ENCODE measurements around the gene ERCC4. TPM values are rescaled to one million over a fixed set of nuclear protein-coding genes. Genes with fewer than 3 reads are reported as not detected.

Gene ERCC4
- total RNA-seq, 1 experiment from 2014 or later, result 18.8 TPM

DNA sequence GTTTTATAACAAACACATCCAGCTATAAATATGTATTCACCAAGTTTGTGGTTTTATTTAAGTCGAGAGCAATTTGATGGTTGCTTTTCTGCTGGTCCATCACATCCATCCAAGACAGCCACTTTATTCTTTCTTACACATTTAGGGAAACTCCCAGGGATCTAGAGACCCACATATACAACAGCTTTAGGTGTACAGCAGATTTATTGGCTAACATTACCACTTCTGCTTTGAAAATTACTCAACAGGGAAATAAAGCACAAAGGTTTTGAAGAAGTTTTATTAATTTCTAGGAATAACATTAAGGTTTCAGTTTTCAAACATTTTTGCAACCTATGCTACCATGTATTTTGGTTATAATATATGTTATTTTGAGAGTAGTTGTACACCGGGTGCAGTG lies 6.9 kb downstream of the ERCC4 start:
- BruUV-seq (replicated peaks), result no TSS peak
- intact Hi-C loops (cut with micrococcal nuclease; ENCODE audit: unreplicated experiment), result loop anchor here (10.0 kb wide), 1 partner anchor 318 kb away; no protein-coding TSS in a partner anchor
- TF ChIP-seq, protein P1, sequence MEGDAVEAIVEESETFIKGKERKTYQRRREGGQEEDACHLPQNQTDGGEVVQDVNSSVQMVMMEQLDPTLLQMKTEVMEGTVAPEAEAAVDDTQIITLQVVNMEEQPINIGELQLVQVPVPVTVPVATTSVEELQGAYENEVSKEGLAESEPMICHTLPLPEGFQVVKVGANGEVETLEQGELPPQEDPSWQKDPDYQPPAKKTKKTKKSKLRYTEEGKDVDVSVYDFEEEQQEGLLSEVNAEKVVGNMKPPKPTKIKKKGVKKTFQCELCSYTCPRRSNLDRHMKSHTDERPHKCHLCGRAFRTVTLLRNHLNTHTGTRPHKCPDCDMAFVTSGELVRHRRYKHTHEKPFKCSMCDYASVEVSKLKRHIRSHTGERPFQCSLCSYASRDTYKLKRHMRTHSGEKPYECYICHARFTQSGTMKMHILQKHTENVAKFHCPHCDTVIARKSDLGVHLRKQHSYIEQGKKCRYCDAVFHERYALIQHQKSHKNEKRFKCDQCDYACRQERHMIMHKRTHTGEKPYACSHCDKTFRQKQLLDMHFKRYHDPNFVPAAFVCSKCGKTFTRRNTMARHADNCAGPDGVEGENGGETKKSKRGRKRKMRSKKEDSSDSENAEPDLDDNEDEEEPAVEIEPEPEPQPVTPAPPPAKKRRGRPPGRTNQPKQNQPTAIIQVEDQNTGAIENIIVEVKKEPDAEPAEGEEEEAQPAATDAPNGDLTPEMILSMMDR (conservative IDR thresholded peaks at IDR 0.05; ENCODE audit: low read depth, low read length), result no peak
- no peak for TF ChIP-seq EZH2 (IDR thresholded peaks at IDR 0.05; ENCODE audit: borderline replicate concordance, low read depth, low read length, poor library complexity, severe bottlenecking)
- CTCF ChIA-PET, result no interaction called here
- POLR2A ChIA-PET (ENCODE audit: low non-redundant PET), result interaction anchor here (0.6 kb wide), 2 partner anchors 31 to 206 kb away, joined by 9 read pairs; no protein-coding TSS in a partner anchor
- no peak overlapping the region for H3K4me3 ChIP-seq (ENCODE audit: low read depth, low read length, poor library complexity, severe bottlenecking)
- no peak overlapping the region for H3K27ac ChIP-seq (ENCODE audit: low read depth, low read length, poor library complexity, severe bottlenecking)
- H3K9me3 ChIP-seq (ENCODE audit: low read depth, low read length, poor library complexity, severe bottlenecking), result no peaks in the 10 kb centered on the region
- no peak for DNase-seq (ENCODE audit: low spot score)
- no peaks in the 10 kb centered on the region for H3K27me3 ChIP-seq (replicated peaks; ENCODE audit: insufficient read depth, low read depth, low read length, poor library complexity)
- H3K4me1 ChIP-seq (ENCODE audit: insufficient read depth, low read length, poor library complexity, severe bottlenecking), result no peaks in the 10 kb centered on the region
- peaks cover 17% of the 10 kb centered on the region for H3K36me3 ChIP-seq (ENCODE audit: insufficient read depth, low read length, poor library complexity, severe bottlenecking)

DNA sequence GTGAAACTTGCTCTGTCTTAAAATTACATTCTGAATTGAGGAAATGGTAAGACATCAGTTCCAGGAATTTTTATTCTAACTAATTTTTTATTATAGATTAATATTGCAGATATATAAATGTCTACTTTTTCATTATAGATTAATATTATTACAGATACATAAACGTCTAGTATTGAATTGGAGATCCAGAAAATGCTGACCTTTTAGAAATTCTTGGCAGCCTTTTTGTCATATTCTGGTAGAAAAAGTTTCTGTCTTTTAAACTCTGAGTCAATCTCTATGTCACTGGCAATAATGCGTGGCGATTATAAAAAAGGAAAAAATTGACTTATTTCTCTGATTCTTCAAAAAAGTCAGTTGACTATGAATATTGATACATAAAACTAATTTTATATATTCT lies 8.7 kb downstream of the ERCC4 start:
- Histone ChIP-seq H3K27ac (ENCODE audit: low read depth, low read length, poor library complexity, severe bottlenecking) (no peak overlapping the region), H3K9me3 (ENCODE audit: low read depth, low read length, poor library complexity, severe bottlenecking) (no peaks in the 10 kb centered on the region), H3K27me3 (replicated peaks; ENCODE audit: insufficient read depth, low read depth, low read length, poor library complexity) (no peaks in the 10 kb centered on the region), H3K4me1 (ENCODE audit: insufficient read depth, low read length, poor library complexity, severe bottlenecking) (no peaks in the 10 kb centered on the region), H3K4me3 (ENCODE audit: low read depth, low read length, poor library complexity, severe bottlenecking) (no peak overlapping the region), H3K36me3 (ENCODE audit: insufficient read depth, low read length, poor library complexity, severe bottlenecking) (peaks cover 10% of the 10 kb centered on the region)
- ChIA-PET CTCF (no interaction called here), POLR2A (ENCODE audit: low non-redundant PET) (no interaction called here)
- no peak for DNase-seq (ENCODE audit: low spot score)
- TF ChIP-seq, protein P1 (conservative IDR thresholded peaks at IDR 0.05; ENCODE audit: low read depth, low read length), result no peak
- no peak for TF ChIP-seq EZH2 (IDR thresholded peaks at IDR 0.05; ENCODE audit: borderline replicate concordance, low read depth, low read length, poor library complexity, severe bottlenecking)
- no TSS peak for BruUV-seq (replicated peaks)
- intact Hi-C loops (cut with micrococcal nuclease; ENCODE audit: unreplicated experiment), result loop anchor here (10.0 kb wide), 1 partner anchor 316 kb away; no protein-coding TSS in a partner anchor

DNA sequence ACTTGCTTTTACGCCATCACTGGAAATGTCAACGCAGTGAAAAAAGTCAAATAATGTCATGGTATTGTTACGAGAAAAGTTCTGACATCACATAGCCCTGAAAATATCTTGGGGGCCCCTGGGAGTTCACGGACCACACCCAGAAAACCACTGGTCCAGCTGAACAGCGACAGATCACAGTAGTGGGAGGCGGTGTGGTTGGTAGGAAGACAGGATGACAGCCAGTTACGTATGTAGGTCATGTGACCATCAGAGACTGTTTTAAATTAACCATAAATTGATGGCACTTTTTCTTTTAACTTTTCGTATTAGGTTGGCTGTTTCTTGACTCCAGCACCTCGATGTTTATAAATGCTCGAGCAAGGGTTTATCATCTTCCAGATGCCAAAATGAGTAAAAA lies 11.9 kb downstream of the ERCC4 start:
- TF ChIP-seq, protein P1 (conservative IDR thresholded peaks at IDR 0.05; ENCODE audit: low read depth, low read length), result no peak
- TF ChIP-seq EZH2 (IDR thresholded peaks at IDR 0.05; ENCODE audit: borderline replicate concordance, low read depth, low read length, poor library complexity, severe bottlenecking), result no peak
- Histone ChIP-seq H3K36me3 (ENCODE audit: insufficient read depth, low read length, poor library complexity, severe bottlenecking) (peaks cover 17% of the 10 kb centered on the region), H3K4me1 (ENCODE audit: insufficient read depth, low read length, poor library complexity, severe bottlenecking) (no peaks in the 10 kb centered on the region), H3K9me3 (ENCODE audit: low read depth, low read length, poor library complexity, severe bottlenecking) (no peaks in the 10 kb centered on the region), H3K4me3 (ENCODE audit: low read depth, low read length, poor library complexity, severe bottlenecking) (no peak overlapping the region), H3K27me3 (replicated peaks; ENCODE audit: insufficient read depth, low read depth, low read length, poor library complexity) (no peaks in the 10 kb centered on the region), H3K27ac (ENCODE audit: low read depth, low read length, poor library complexity, severe bottlenecking) (no peak overlapping the region)
- CTCF ChIA-PET, result no interaction called here
- intact Hi-C loops (cut with micrococcal nuclease; ENCODE audit: unreplicated experiment), result no loop called here
- POLR2A ChIA-PET (ENCODE audit: low non-redundant PET), result no interaction called here
- DNase-seq (ENCODE audit: low spot score), result no peak
- BruUV-seq (replicated peaks), result no TSS peak

Data from A673 (cell line).